Activated effector memory CD4-positive, alpha-beta T cell treated with anti-CD3 and anti-CD28 coated beads, Interleukin-2, amount 50 U/mL, for 16 hours (primary cell): Measurements from ENCODE around the gene OBP2A.
"Not testable (repeated sequence)": the region's sequence is repeated elsewhere in the genome, so short reads cannot be mapped to it uniquely, and the experiment has no call there.

Experiments
- DNase-seq: peaks from one replicate; pipeline ENCODE4 v3.0.0-alpha.2; 2020

OBP2A gene

GRCh38 chr9:135545646-135546176 lies at the start of gene OBP2A:
Gene OBP2A (plus strand): TSS chr9:135546126. CDS start chr9:135546181, 55 bp downstream.
- DNase-seq, result not testable (repeated sequence)

- no peak for DNase-seq
Observed at GRCh38 chr9:135498381-135499126, 47.4 kb upstream of the OBP2A start.

- peak; percentile 96 for DNase-seq
Observed at GRCh38 chr9:135499326-135500070, 46.4 kb upstream of the OBP2A start.

GRCh38 chr9:135500071-135500524 lies 45.8 kb upstream of the OBP2A start:
- DNase-seq, result no peak

GRCh38 chr9:135500525-135501260 lies 45.2 kb upstream of the OBP2A start, which contains the start of gene MRPS2:
Gene MRPS2 (plus strand): TSS chr9:135500682. CDS start chr9:135500711, 29 bp downstream.
- peak; percentile 95 for DNase-seq

GRCh38 chr9:135501261-135502167 lies 44.4 kb upstream of the OBP2A start:
- no peak for DNase-seq

GRCh38 chr9:135502168-135502872 lies 43.6 kb upstream of the OBP2A start:
- no peak for DNase-seq

- DNase-seq, result no peak
Observed at GRCh38 chr9:135502873-135503321, 43.0 kb upstream of the OBP2A start.

- DNase-seq, result no peak
Observed at GRCh38 chr9:135503371-135504261, 42.3 kb upstream of the OBP2A start.

- peak; percentile 84 for DNase-seq
Observed at GRCh38 chr9:135504262-135505243, 41.4 kb upstream of the OBP2A start.

- DNase-seq, result no peak
Observed at GRCh38 chr9:135505406-135506187, 40.3 kb upstream of the OBP2A start.

GRCh38 chr9:135506327-135507103 lies 39.4 kb upstream of the OBP2A start:
- DNase-seq, result peak; percentile 60

- DNase-seq, result peak; percentile 53
Observed at GRCh38 chr9:135507104-135508035, 38.6 kb upstream of the OBP2A start.

GRCh38 chr9:135508211-135508820 lies 37.6 kb upstream of the OBP2A start:
- DNase-seq, result peak; percentile 38

GRCh38 chr9:135509458-135509857 lies 36.5 kb upstream of the OBP2A start:
- DNase-seq, result no peak

GRCh38 chr9:135512241-135512603 lies 33.7 kb upstream of the OBP2A start:
- no peak for DNase-seq
